Measurements from ENCODE around the gene UTS2B. TPM values are rescaled to one million over a fixed set of nuclear protein-coding genes. Genes with fewer than 3 reads are reported as not detected.
"Not testable (repeated sequence)": the region's sequence is repeated elsewhere in the genome, so short reads cannot be mapped to it uniquely, and the experiment has no call there.

Gene UTS2B
- total and polyA plus RNA-seq, 2 experiments from 2014 or later = 0.22 to 0.61 TPM

GRCh38 chr3:191275751-191276150 lies 54.6 kb downstream of the UTS2B start:
- H3K79me2 ChIP-seq (ENCODE audit: insufficient read depth) = no peaks in the 10 kb centered on the region
- TF ChIP-seq EZH2 (IDR thresholded peaks at IDR 0.05; ENCODE audit: insufficient read depth, poor library complexity, severe bottlenecking) (no peak), EZH2phosphoT487 (IDR thresholded peaks at IDR 0.05; ENCODE audit: insufficient read depth, low read depth) (no peak)

GRCh38 chr3:191275244-191275643 lies 55.1 kb downstream of the UTS2B start:
- DNase-seq = not testable (repeated sequence)

More at GRCh38 chr3:191275751-191276150, 54.6 kb downstream of the UTS2B start:
- Histone ChIP-seq H3F3A (ENCODE audit: insufficient read depth) (no peaks in the 10 kb centered on the region), H3K36me3 (ENCODE audit: low read depth) (no peaks in the 10 kb centered on the region), H4K20me1 (ENCODE audit: insufficient read depth) (no peaks in the 10 kb centered on the region), H3K9me2 (ENCODE audit: insufficient read depth) (no peaks in the 10 kb centered on the region), H3K27me3 (replicated peaks; ENCODE audit: insufficient read depth) (no peaks in the 10 kb centered on the region), H3K9ac (no peak overlapping the region), H3K9me3 (ENCODE audit: low read depth) (no peaks in the 10 kb centered on the region), H3K27ac (no peak overlapping the region), H3K4me2 (ENCODE audit: unreplicated experiment) (no peak overlapping the region), H3K4me3 (no peak overlapping the region), H2AFZ (no peak overlapping the region), H3K4me1 (ENCODE audit: insufficient read depth) (no peaks in the 10 kb centered on the region)
- no peak for DNase-seq
- in situ Hi-C loops (cut with MboI) = no loop called here

GRCh38 chr3:191269289-191270085 lies 60.8 kb downstream of the UTS2B start:
- no peaks in the 10 kb centered on the region for H4K20me1 ChIP-seq (ENCODE audit: insufficient read depth)
- H3K4me3 ChIP-seq = no peak overlapping the region
- 63 to 72% methylated on average over 5 of the region's 5 CpGs for WGBS, 2 experiments (ENCODE audit: low coverage in 1 of 2, low lambda C conversion rate in 2 of 2, missing lambda C conversion rate in 2 of 2)
- no peak for DNase-seq
- H3K9me3 ChIP-seq (ENCODE audit: low read depth) = no peaks in the 10 kb centered on the region
- H3K36me3 ChIP-seq (ENCODE audit: low read depth) = no peaks in the 10 kb centered on the region
- in situ Hi-C loops (cut with MboI) = no loop called here
- no peak overlapping the region for H2AFZ ChIP-seq
- no peak overlapping the region for H3K9ac ChIP-seq
- no peaks in the 10 kb centered on the region for H3K4me1 ChIP-seq (ENCODE audit: insufficient read depth)
- TF ChIP-seq EZH2phosphoT487 (IDR thresholded peaks at IDR 0.05; ENCODE audit: insufficient read depth, low read depth) = no peak
- TF ChIP-seq EZH2 (IDR thresholded peaks at IDR 0.05; ENCODE audit: insufficient read depth, poor library complexity, severe bottlenecking) = no peak
- H3K27me3 ChIP-seq (replicated peaks; ENCODE audit: insufficient read depth) = no peaks in the 10 kb centered on the region
- H3K4me2 ChIP-seq (ENCODE audit: unreplicated experiment) = no peak overlapping the region
- H3K27ac ChIP-seq = no peak overlapping the region
- H3F3A ChIP-seq (ENCODE audit: insufficient read depth) = no peaks in the 10 kb centered on the region
- H3K9me2 ChIP-seq (ENCODE audit: insufficient read depth) = no peaks in the 10 kb centered on the region
- H3K79me2 ChIP-seq (ENCODE audit: insufficient read depth) = no peaks in the 10 kb centered on the region

More at GRCh38 chr3:191275244-191275643, 55.1 kb downstream of the UTS2B start:
- H4K20me1 ChIP-seq (ENCODE audit: insufficient read depth); H3K9ac ChIP-seq; in situ Hi-C loops (cut with MboI); H3K9me3 ChIP-seq (ENCODE audit: low read depth); H3K27me3 ChIP-seq (replicated peaks; ENCODE audit: insufficient read depth); H3K4me1 ChIP-seq (ENCODE audit: insufficient read depth); H3K79me2 ChIP-seq (ENCODE audit: insufficient read depth); H3K27ac ChIP-seq; H3K4me2 ChIP-seq (ENCODE audit: unreplicated experiment); H2AFZ ChIP-seq; H3F3A ChIP-seq (ENCODE audit: insufficient read depth); H3K36me3 ChIP-seq (ENCODE audit: low read depth); H3K9me2 ChIP-seq (ENCODE audit: insufficient read depth); H3K4me3 ChIP-seq: not testable (repeated sequence)
- 85 to 88% methylated on average over 14 of the region's 14 CpGs for WGBS, 2 experiments (ENCODE audit: low coverage in 1 of 2, low lambda C conversion rate in 2 of 2, missing lambda C conversion rate in 2 of 2)

GRCh38 chr3:191268737-191269136 lies 61.6 kb downstream of the UTS2B start:
- in situ Hi-C loops (cut with MboI) = no loop called here
- H3K79me2 ChIP-seq (ENCODE audit: insufficient read depth) = no peaks in the 10 kb centered on the region
- no peaks in the 10 kb centered on the region for H3K9me2 ChIP-seq (ENCODE audit: insufficient read depth)
- TF ChIP-seq EZH2 (IDR thresholded peaks at IDR 0.05; ENCODE audit: insufficient read depth, poor library complexity, severe bottlenecking) = no peak
- no peak for TF ChIP-seq EZH2phosphoT487 (IDR thresholded peaks at IDR 0.05; ENCODE audit: insufficient read depth, low read depth)
- no peak overlapping the region for H3K4me2 ChIP-seq (ENCODE audit: unreplicated experiment)
- H3F3A ChIP-seq (ENCODE audit: insufficient read depth) = no peaks in the 10 kb centered on the region
- H3K9me3 ChIP-seq (ENCODE audit: low read depth) = no peaks in the 10 kb centered on the region
- no peak for DNase-seq
- no peaks in the 10 kb centered on the region for H3K27me3 ChIP-seq (replicated peaks; ENCODE audit: insufficient read depth)
- no peaks in the 10 kb centered on the region for H3K36me3 ChIP-seq (ENCODE audit: low read depth)
- H3K9ac ChIP-seq = no peak overlapping the region
- H2AFZ ChIP-seq = no peak overlapping the region
- H4K20me1 ChIP-seq (ENCODE audit: insufficient read depth) = no peaks in the 10 kb centered on the region
- no peaks in the 10 kb centered on the region for H3K4me1 ChIP-seq (ENCODE audit: insufficient read depth)
- H3K27ac ChIP-seq = no peak overlapping the region
- no peak overlapping the region for H3K4me3 ChIP-seq

GRCh38 chr3:191263850-191264249 lies 66.5 kb downstream of the UTS2B start:
- H3K4me2 ChIP-seq (ENCODE audit: unreplicated experiment) = no peak overlapping the region
- no peaks in the 10 kb centered on the region for H4K20me1 ChIP-seq (ENCODE audit: insufficient read depth)
- in situ Hi-C loops (cut with MboI) = no loop called here

More at GRCh38 chr3:191263850-191264249, 66.5 kb downstream of the UTS2B start:
- H3K79me2 ChIP-seq (ENCODE audit: insufficient read depth) = no peaks in the 10 kb centered on the region
- TF ChIP-seq EZH2phosphoT487 (IDR thresholded peaks at IDR 0.05; ENCODE audit: insufficient read depth, low read depth) = no peak
- TF ChIP-seq EZH2 (IDR thresholded peaks at IDR 0.05; ENCODE audit: insufficient read depth, poor library complexity, severe bottlenecking) = no peak
- no peaks in the 10 kb centered on the region for H3K9me3 ChIP-seq (ENCODE audit: low read depth)
- DNase-seq = no peak
- H3K27ac ChIP-seq = no peak overlapping the region
- H3K9me2 ChIP-seq (ENCODE audit: insufficient read depth) = no peaks in the 10 kb centered on the region
- no peaks in the 10 kb centered on the region for H3K36me3 ChIP-seq (ENCODE audit: low read depth)
- peak overlapping the region; percentile 50; the same call in 1 of the 2 replicates for H2AFZ ChIP-seq
- H3K4me1 ChIP-seq (ENCODE audit: insufficient read depth) = no peaks in the 10 kb centered on the region
- 75 to 79% methylated on average over 3 of the region's 3 CpGs for WGBS, 2 experiments (ENCODE audit: low coverage in 1 of 2, low lambda C conversion rate in 2 of 2, missing lambda C conversion rate in 2 of 2)
- H3F3A ChIP-seq (ENCODE audit: insufficient read depth) = no peaks in the 10 kb centered on the region
- H3K4me3 ChIP-seq = no peak overlapping the region
- no peaks in the 10 kb centered on the region for H3K27me3 ChIP-seq (replicated peaks; ENCODE audit: insufficient read depth)
- H3K9ac ChIP-seq = no peak overlapping the region

All from GM23248 (cell line).